GM12875 (cell line): ENCODE data around the gene GRID1.
"Not testable (repeated sequence)": the region's sequence is repeated elsewhere in the genome, so short reads cannot be mapped to it uniquely, and the experiment has no call there.

Experiments used
- H3K4me3 ChIP-seq: one replicate; pipeline ENCODE4 v1.5.1; 2011; ENCODE audit warnings: low read depth, low read length, control low read depth
- TF ChIP-seq, protein P1 (sequence below): IDR thresholded peaks from 2 replicates; pipeline ENCODE4 v1.5.1; 2011; ENCODE audit warnings: low read depth, mild to moderate bottlenecking, control low read depth, inconsistent platforms, low read length, moderate library complexity, borderline replicate concordance; ENCODE audit not compliant: insufficient read depth

Gene GRID1

DNA sequence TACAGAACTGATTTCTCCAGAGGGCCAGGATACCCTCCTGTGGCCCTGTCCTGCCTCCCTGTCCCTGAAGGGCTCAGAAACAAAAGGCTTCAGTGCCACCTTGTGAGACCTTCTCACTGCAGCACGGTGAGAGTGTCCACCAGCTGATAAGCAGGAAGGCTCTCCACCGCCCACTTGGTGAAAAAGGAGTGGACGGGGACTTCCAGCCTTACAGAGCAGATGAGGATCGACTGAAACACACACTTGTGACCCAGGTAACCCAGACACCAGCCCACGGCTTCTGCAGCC is 330.1 kb downstream of the GRID1 start:
- no peak overlapping the region for H3K4me3 ChIP-seq
- TF ChIP-seq, protein P1, sequence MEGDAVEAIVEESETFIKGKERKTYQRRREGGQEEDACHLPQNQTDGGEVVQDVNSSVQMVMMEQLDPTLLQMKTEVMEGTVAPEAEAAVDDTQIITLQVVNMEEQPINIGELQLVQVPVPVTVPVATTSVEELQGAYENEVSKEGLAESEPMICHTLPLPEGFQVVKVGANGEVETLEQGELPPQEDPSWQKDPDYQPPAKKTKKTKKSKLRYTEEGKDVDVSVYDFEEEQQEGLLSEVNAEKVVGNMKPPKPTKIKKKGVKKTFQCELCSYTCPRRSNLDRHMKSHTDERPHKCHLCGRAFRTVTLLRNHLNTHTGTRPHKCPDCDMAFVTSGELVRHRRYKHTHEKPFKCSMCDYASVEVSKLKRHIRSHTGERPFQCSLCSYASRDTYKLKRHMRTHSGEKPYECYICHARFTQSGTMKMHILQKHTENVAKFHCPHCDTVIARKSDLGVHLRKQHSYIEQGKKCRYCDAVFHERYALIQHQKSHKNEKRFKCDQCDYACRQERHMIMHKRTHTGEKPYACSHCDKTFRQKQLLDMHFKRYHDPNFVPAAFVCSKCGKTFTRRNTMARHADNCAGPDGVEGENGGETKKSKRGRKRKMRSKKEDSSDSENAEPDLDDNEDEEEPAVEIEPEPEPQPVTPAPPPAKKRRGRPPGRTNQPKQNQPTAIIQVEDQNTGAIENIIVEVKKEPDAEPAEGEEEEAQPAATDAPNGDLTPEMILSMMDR = no peak

GRCh38 chr10:86035791-86036543 is 330.6 kb downstream of the GRID1 start:
- TF ChIP-seq, protein P1 = no peak
- H3K4me3 ChIP-seq = no peak overlapping the region

DNA sequence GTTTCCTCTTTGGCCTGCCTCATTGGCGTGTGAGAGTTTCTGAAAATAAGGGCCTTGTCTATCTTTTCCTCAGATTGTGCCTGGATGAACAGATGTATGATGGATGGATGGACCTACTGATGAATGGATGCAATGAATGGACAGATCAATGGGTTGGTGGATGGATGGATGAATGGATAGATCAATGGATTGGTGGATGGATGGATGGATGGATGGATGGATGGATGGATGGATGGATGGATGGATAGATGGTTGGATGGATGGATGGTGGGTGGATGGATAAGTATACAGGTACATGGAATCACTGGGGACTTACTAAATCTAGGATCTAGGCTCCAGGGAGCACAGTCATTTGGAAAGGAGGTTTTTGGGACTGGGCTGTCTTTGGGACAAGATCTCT is 331.9 kb downstream of the GRID1 start:
- H3K4me3 ChIP-seq = no peak overlapping the region
- TF ChIP-seq, protein P1 = no peak

- TF ChIP-seq, protein P1 = no peak
These were observed 333.0 kb downstream of the GRID1 start for GRCh38 chr10:86033581-86033980.

DNA sequence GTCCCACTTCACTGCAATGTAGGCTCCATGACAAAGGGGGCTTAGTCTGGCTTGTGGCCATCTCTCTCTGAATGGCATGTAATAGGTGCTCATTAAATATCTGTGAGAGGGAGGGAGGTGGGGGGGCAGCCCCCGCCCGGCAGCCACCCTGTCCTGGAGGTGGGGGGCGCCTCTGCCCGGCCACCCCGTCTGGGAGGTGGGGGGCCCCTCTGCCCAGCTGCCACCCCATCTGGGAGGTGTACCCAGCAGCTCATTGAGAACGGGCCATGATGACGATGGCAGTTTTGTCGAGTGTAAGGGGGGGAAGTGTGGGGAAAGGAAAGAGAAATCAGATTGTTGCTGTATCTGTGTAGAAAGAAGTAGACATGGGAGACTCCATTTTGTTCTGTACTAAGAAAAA is 334.5 kb downstream of the GRID1 start:
- not testable (repeated sequence) for H3K4me3 ChIP-seq

More at GRCh38 chr10:86033581-86033980, 333.0 kb downstream of the GRID1 start:
- H3K4me3 ChIP-seq = no peak overlapping the region

- TF ChIP-seq, protein P1 = no peak
- no peak overlapping the region for H3K4me3 ChIP-seq
These were observed 336.3 kb downstream of the GRID1 start for GRCh38 chr10:86030312-86030711.

- H3K4me3 ChIP-seq = no peak overlapping the region
- TF ChIP-seq, protein P1 = no peak
These were observed 339.2 kb downstream of the GRID1 start for GRCh38 chr10:86027346-86027745.
